Limb (tissue), 2 donors: Measurements from ENCODE around the gene GRIP2.

Source experiments
- DNase-seq, 2 donors: peaks; one replicate each; pipeline ENCODE4 v3.0.0-alpha.2; 2016; ENCODE audit errors: extremely low spot score in 2 of 2

GRIP2 gene

GRCh38 chr3:14561051-14561960 is 21.2 kb upstream of the GRIP2 start:
- no peak for DNase-seq

GRCh38 chr3:14560110-14560509 is 20.0 kb upstream of the GRIP2 start:
- no peak for DNase-seq

- DNase-seq: no peak
These were observed 17.9 kb upstream of the GRIP2 start for GRCh38 chr3:14558029-14558428.

- DNase-seq: no peak
These were observed 15.7 kb upstream of the GRIP2 start for GRCh38 chr3:14555835-14556234.

GRCh38 chr3:14554715-14555114 is 14.6 kb upstream of the GRIP2 start:
- DNase-seq: no peak

GRCh38 chr3:14553871-14554270 is 13.7 kb upstream of the GRIP2 start:
- DNase-seq: no peak

GRCh38 chr3:14552717-14553116 is 12.6 kb upstream of the GRIP2 start:
- no peak for DNase-seq

- no peak for DNase-seq
These were observed 12.0 kb upstream of the GRIP2 start for GRCh38 chr3:14552041-14552648.

- no peak for DNase-seq
These were observed 10.8 kb upstream of the GRIP2 start for GRCh38 chr3:14550651-14551611.

GRCh38 chr3:14550181-14550580 is 10.0 kb upstream of the GRIP2 start:
- DNase-seq: no peak

- no peak for DNase-seq
These were observed 9.2 kb upstream of the GRIP2 start for GRCh38 chr3:14549256-14549919.

- peak; percentile 75 to 82 for DNase-seq
These were observed 8.2 kb upstream of the GRIP2 start for GRCh38 chr3:14548321-14548729.

GRCh38 chr3:14547693-14548092 is 7.6 kb upstream of the GRIP2 start:
- DNase-seq: no peak

GRCh38 chr3:14546041-14546440 is 5.9 kb upstream of the GRIP2 start:
- no peak for DNase-seq

GRCh38 chr3:14545251-14545635 is 5.1 kb upstream of the GRIP2 start:
- DNase-seq: no peak

GRCh38 chr3:14544282-14545250 is 4.4 kb upstream of the GRIP2 start:
- no peak for DNase-seq

GRCh38 chr3:14543446-14543845 is 3.3 kb upstream of the GRIP2 start:
- DNase-seq: no peak

- DNase-seq: no peak
These were observed 2.5 kb upstream of the GRIP2 start for GRCh38 chr3:14542656-14543055.

GRCh38 chr3:14541646-14542045 is 1.5 kb upstream of the GRIP2 start:
- DNase-seq: no peak

GRCh38 chr3:14540821-14541385 is 761 bp upstream of the GRIP2 start:
- DNase-seq: no peak
